GM12878 (cell line): ENCODE measurements around the gene ISY1. TPM values are rescaled to one million over a fixed set of nuclear protein-coding genes. Genes with fewer than 3 reads are reported as not detected.

Source experiments
- ATAC-seq: fragments of 200-7000 bp; cut with Tn5 transposase; 3 replicates; pipeline ENCODE4 v1.9.1; 2020; ENCODE audit warnings: mild to moderate bottlenecking, moderate library complexity
- BruUV-seq: library from RNA; stranded (reverse); fragments of 400-500 nt; replicated peaks from 2 replicates; lab custom pipeline; 2021; lab: Mats Ljungman, UMichigan
- CTCF ChIA-PET: fragments of 300-600 bp; sonication (Branson Sonifier 250); formaldehyde crosslinking; extraction: SDS; loops from one replicate; lab custom pipeline; 2021; ENCODE audit warnings: inconsistent platforms; lab: Yijun Ruan, JAX
- POLR2A ChIA-PET: fragments of 350-600 bp; formaldehyde crosslinking; extraction: SDS; loops from one replicate; lab custom pipeline; 2021; ENCODE audit warnings: inconsistent platforms; lab: Charles Lee
- RAD21 ChIA-PET: fragments of 300-600 bp; sonication (Branson Sonifier 250); formaldehyde crosslinking; loops from one replicate; lab custom pipeline; 2023; ENCODE audit warnings: antibody characterized with exemption; ENCODE audit not compliant: unreplicated experiment; lab: Charles Lee
- SMC1A ChIA-PET: fragments of 300-600 bp; sonication (Branson Sonifier 250); formaldehyde crosslinking; loops from one replicate; lab custom pipeline; 2023; ENCODE audit not compliant: unreplicated experiment, uncharacterized antibody; lab: Charles Lee
- DNase-seq: peaks from one replicate; pipeline ENCODE4 v3.0.0-alpha.2; 2011; ENCODE audit warnings: low read depth, low spot score
- FAIRE-seq: peaks from 3 replicates; lab custom pipeline; 2011; peaks lifted over from hg19 to GRCh38; lab: Jason Lieb, UNC
- H2AFZ ChIP-seq: 2 replicates; pipeline ENCODE4 v1.6.0; 2011; ENCODE audit warnings: low read depth, low read length, control low read depth; ENCODE audit not compliant: control insufficient read depth
- H3K27ac ChIP-seq: 2 replicates; pipeline ENCODE4 v1.5.1; 2011; ENCODE audit warnings: control low read depth; ENCODE audit not compliant: control insufficient read depth, insufficient read depth
- H3K27me3 ChIP-seq, 2 experiments: replicated peaks in 1 of 2; 2 replicates each; pipeline versions ENCODE4 v1.6.0 to v1.6.1; 2011; ENCODE audit warnings: low read length in 1 of 2; ENCODE audit not compliant: control insufficient read depth in 2 of 2, insufficient read depth in 2 of 2
- H3K36me3 ChIP-seq, 2 experiments: 2 replicates each; pipeline ENCODE4 v1.5.1; 2011; ENCODE audit warnings: low read length in 1 of 2; ENCODE audit not compliant: control insufficient read depth in 2 of 2, insufficient read depth in 2 of 2
- H3K4me1 ChIP-seq: 2 replicates; pipeline ENCODE4 v1.6.1; 2011; ENCODE audit warnings: mild to moderate bottlenecking, low read length, moderate library complexity, mixed read lengths; ENCODE audit not compliant: control insufficient read depth, insufficient read depth
- H3K4me2 ChIP-seq: 2 replicates; pipeline ENCODE4 v1.6.0; 2011; ENCODE audit warnings: control low read depth; ENCODE audit not compliant: control insufficient read depth, insufficient read depth
- H3K4me3 ChIP-seq: fragments of 200-600 bp; sonication (generic); 2 replicates; pipeline ENCODE4 v1.5.1; 2016
- H3K79me2 ChIP-seq: 2 replicates; pipeline ENCODE4 v1.6.0; 2011; ENCODE audit warnings: low read length; ENCODE audit not compliant: control insufficient read depth, insufficient read depth
- H3K9ac ChIP-seq: 2 replicates; pipeline ENCODE4 v1.8.0; 2011; ENCODE audit warnings: low read length, control low read depth, mixed read lengths; ENCODE audit not compliant: control insufficient read depth, insufficient read depth
- H3K9me3 ChIP-seq: replicated peaks from 3 replicates; pipeline ENCODE4 v1.5.1; 2011; ENCODE audit warnings: mild to moderate bottlenecking, low read length; ENCODE audit not compliant: control insufficient read depth, insufficient read depth
- H4K20me1 ChIP-seq: 2 replicates; pipeline ENCODE4 v1.6.0; 2011; ENCODE audit not compliant: control insufficient read depth, insufficient read depth
- CREB1 ChIP-seq: IDR thresholded peaks from 2 replicates; pipeline ENCODE4 v1.6.1; 2012; ENCODE audit warnings: low read depth, mild to moderate bottlenecking, inconsistent platforms
- ETV6 ChIP-seq, 2 experiments: fragments of 450-650 bp in 1 of 2; IDR thresholded peaks in 1 of 2; conservative IDR thresholded peaks in 1 of 2; 2 replicates each; pipeline ENCODE4 v1.6.1; 2014; ENCODE audit warnings: antibody characterized with exemption in 1 of 2, borderline replicate concordance in 1 of 2, low read depth in 1 of 2, mild to moderate bottlenecking in 1 of 2, moderate library complexity in 1 of 2
- GATAD2B ChIP-seq: fragments of 450-650 bp; conservative IDR thresholded peaks from 2 replicates; pipeline ENCODE4 v1.6.1; 2017; ENCODE audit warnings: low read depth, mild to moderate bottlenecking, moderate library complexity
- IRF5 ChIP-seq: fragments of 450-650 bp; IDR thresholded peaks from 2 replicates; pipeline ENCODE4 v1.6.1; 2017; ENCODE audit warnings: borderline replicate concordance
- NFYB ChIP-seq: IDR thresholded peaks from 2 replicates; pipeline ENCODE4 v1.6.1; 2011; ENCODE audit warnings: low read depth, mild to moderate bottlenecking, low read length, improper control_type of control experiment, moderate library complexity; ENCODE audit not compliant: insufficient read depth
- RELB ChIP-seq: fragments of 450-650 bp; IDR thresholded peaks from 2 replicates; pipeline ENCODE4 v1.6.1; 2017; ENCODE audit warnings: low read depth, mild to moderate bottlenecking, moderate library complexity
- SIN3A ChIP-seq: IDR thresholded peaks from 2 replicates; pipeline ENCODE4 v1.6.1; 2012; ENCODE audit warnings: low read depth, low read length, improper control_type of control experiment
- USF1 ChIP-seq: IDR thresholded peaks from 2 replicates; pipeline ENCODE4 v1.6.1; 2011; ENCODE audit warnings: borderline replicate concordance, low read depth, mild to moderate bottlenecking, moderate library complexity, mixed read lengths, low read length; ENCODE audit not compliant: insufficient read depth; ENCODE audit errors: extremely low read length
- ZBTB33 ChIP-seq: fragments of 450-650 bp; IDR thresholded peaks from 2 replicates; pipeline ENCODE4 v1.6.1; 2017; ENCODE audit warnings: mild to moderate bottlenecking
- ZBTB40 ChIP-seq: fragments of 450-650 bp; IDR thresholded peaks from 2 replicates; pipeline ENCODE4 v1.6.1; 2016; ENCODE audit warnings: mild to moderate bottlenecking, moderate library complexity, borderline replicate concordance
- ZNF217 ChIP-seq: fragments of 450-650 bp; IDR thresholded peaks from 2 replicates; pipeline ENCODE4 v1.6.1; 2017; ENCODE audit warnings: antibody characterized with exemption, mild to moderate bottlenecking
- WGBS: methylation state at CpG from one replicate; pipeline ENCODE4 v1.1.6; 2016; ENCODE audit warnings: low lambda C conversion rate; ENCODE audit not compliant: insufficient replicate concordance, insufficient coverage; ENCODE audit errors: missing lambda C conversion rate; 5-methylcytosine and 5-hydroxymethylcytosine counted together
- in situ Hi-C: fragments of 300-500 bp; cut with MboI; formaldehyde crosslinking; loops from 9 replicates; pipeline ENCODE4 v1.14.3; 2018; ENCODE audit warnings: mixed read lengths
- intact Hi-C: fragments of 100-400 bp; cut with micrococcal nuclease; formaldehyde crosslinking; loops from one replicate; pipeline ENCODE4 v1.14.2; 2022; ENCODE audit not compliant: unreplicated experiment
- polyA plus RNA-seq, 11 experiments: library from polyadenylated mRNA; depleted of rRNA in 4 of 11; unstranded in 6 of 11; stranded (reverse) in 5 of 11; fragments of >200 nt; fragmentation: Nextera tagmentation in 4 of 11; fragmentation: Illumina TruSeq in 1 of 11; extraction: Ambion mirVana in 4 of 11; extraction: Trizol in 1 of 11; gene quantifications; 1 replicate in 1 of 11; 2 replicates in 10 of 11; pipeline versions ENCODE4 v1.2.1 to v1.2.3, GENCODE V29; 2011 to 2016; ENCODE audit warnings: inconsistent platforms in 2 of 11, missing spikeins in 2 of 11, low read depth in 1 of 11
- total RNA-seq, 4 experiments: library from RNA; depleted of rRNA in 3 of 4; stranded (reverse); fragments of >200 nt in 3 of 4; fragmentation: Illumina TruSeq in 1 of 4; extraction: Trizol in 1 of 4; gene quantifications; 2 replicates each; pipeline versions ENCODE4 v1.2.1 to v1.2.3, GENCODE V29; 2013 to 2021

Gene ISY1
- total and polyA plus RNA-seq, 10 of the 15 experiments (the other 5 are each of a cell fraction or from before 2014, with no cell fraction given), result 28.3 to 72.2 (median 44.7) TPM

GRCh38 chr3:129087138-129087702, 73.6 kb downstream of the ISY1 start (continued):
- TF ChIP-seq RELB (no peak), ZNF217 (no peak), ETV6 (conservative IDR thresholded peaks at IDR 0.05 in 1 of 2, IDR thresholded peaks at IDR 0.05 in 1 of 2; ENCODE audit: borderline replicate concordance in 1 of 2, low read depth in 1 of 2) (no peak), GATAD2B (no peak), NFYB (no peak)

GRCh38 chr3:129085818-129086217, 75.0 kb downstream of the ISY1 start:
- Histone ChIP-seq H3K27me3 (no peaks in the 10 kb centered on the region), H3K79me2 (no peaks in the 10 kb centered on the region), H3K36me3 (no peaks in the 10 kb centered on the region), H4K20me1 (no peaks in the 10 kb centered on the region), H3K4me2 (no peak overlapping the region), H3K4me3 (no peak overlapping the region), H3K9ac (no peak overlapping the region), H2AFZ (no peak overlapping the region), H3K4me1 (no peaks in the 10 kb centered on the region), H3K27ac (no peak overlapping the region), H3K9me3 (no peaks in the 10 kb centered on the region)
- BruUV-seq, result no TSS peak
- in situ Hi-C loops, result no loop called here
- DNase-seq, result no peak
- FAIRE-seq, result no peak
- intact Hi-C loops, result no loop called here
- ChIA-PET SMC1A (no interaction called here), RAD21 (interaction anchor here (0.7 to 1.2 kb wide), 2 partner anchors 33 to 116 kb away, joined by 3 to 4 read pairs; no protein-coding TSS in a partner anchor), POLR2A (no interaction called here), CTCF (interaction anchor here (0.9 kb wide), 1 partner anchor 116 kb away, joined by 3 read pairs; no protein-coding TSS in a partner anchor)
- WGBS, result 50% methylated on average over 4 of the region's 4 CpGs
- ATAC-seq, result no peak
- TF ChIP-seq IRF5, result no peak
- no peak for TF ChIP-seq SIN3A
- TF ChIP-seq CREB1, result no peak
- TF ChIP-seq ZBTB40, result no peak
- TF ChIP-seq ZBTB33, result no peak
- no peak for TF ChIP-seq USF1
